IMR-90 (cell line): ENCODE measurements around the gene TRAPPC10. TPM values are rescaled to one million over a fixed set of nuclear protein-coding genes. Genes with fewer than 3 reads are reported as not detected.

Experiments used
- ATAC-seq: fragments of 200-7000 bp; cut with Tn5 transposase; 2 replicates; pipeline ENCODE4 v1.9.1; 2020; ENCODE audit warnings: low read depth, mild to moderate bottlenecking, moderate library complexity
- BruUV-seq: library from RNA; stranded (reverse); fragments of 400-500 nt; replicated peaks from 2 replicates; lab custom pipeline; 2021; lab: Mats Ljungman, UMichigan
- CTCF ChIA-PET: fragments of 300-600 bp; formaldehyde crosslinking; extraction: SDS; loops from one replicate; lab custom pipeline; 2021; ENCODE audit warnings: antibody characterized with exemption; lab: Yijun Ruan, JAX
- POLR2A ChIA-PET: fragments of 300-600 bp; sonication (Branson Sonifier 250); formaldehyde crosslinking; loops from one replicate; lab custom pipeline; 2022; ENCODE audit warnings: antibody characterized with exemption; ENCODE audit not compliant: unreplicated experiment; lab: Charles Lee
- DNase-seq: peaks from one replicate; pipeline ENCODE4 v3.0.0; 2013
- H2AFZ ChIP-seq: replicated peaks from 2 replicates; pipeline ENCODE3; 2013; ENCODE audit warnings: low read length, mild to moderate bottlenecking; ENCODE audit not compliant: poor library complexity
- H2AK5ac ChIP-seq: 2 replicates; pipeline ENCODE4 v1.6.1; 2013; ENCODE audit warnings: low read depth, low read length, inconsistent platforms
- H2AK9ac ChIP-seq: replicated peaks from 2 replicates; pipeline ENCODE3; 2013; ENCODE audit warnings: mild to moderate bottlenecking, low read depth, low read length, moderate library complexity; ENCODE audit not compliant: poor library complexity
- H2BK120ac ChIP-seq: 2 replicates; pipeline ENCODE4 v1.6.1; 2013; ENCODE audit warnings: low read depth, low read length, inconsistent platforms
- H2BK15ac ChIP-seq: 3 replicates; pipeline ENCODE4 v1.6.1; 2013; ENCODE audit warnings: low read depth, low read length, inconsistent platforms
- H2BK20ac ChIP-seq: 2 replicates; pipeline ENCODE4 v1.6.1; 2013; ENCODE audit warnings: low read depth, mild to moderate bottlenecking, inconsistent platforms, low read length, moderate library complexity
- H2BK5ac ChIP-seq: 2 replicates; pipeline ENCODE4 v1.6.1; 2013; ENCODE audit warnings: mild to moderate bottlenecking, low read depth, low read length, inconsistent platforms; ENCODE audit not compliant: poor library complexity, severe bottlenecking
- H3K14ac ChIP-seq: replicated peaks from 2 replicates; pipeline ENCODE4 v1.6.1; 2013; ENCODE audit warnings: low read depth, low read length, inconsistent platforms
- H3K18ac ChIP-seq: 2 replicates; pipeline ENCODE4 v1.6.1; 2013; ENCODE audit warnings: low read depth, low read length, control low read depth
- H3K23ac ChIP-seq: 2 replicates; pipeline ENCODE4 v1.6.1; 2013; ENCODE audit warnings: low read depth, low read length, inconsistent platforms
- H3K27ac ChIP-seq: 2 replicates; pipeline ENCODE4 v1.5.1; 2013; ENCODE audit warnings: mild to moderate bottlenecking, control low read depth, low read length; ENCODE audit not compliant: insufficient read depth
- H3K27me3 ChIP-seq: 2 replicates; pipeline ENCODE4 v1.6.1; 2013; ENCODE audit warnings: low read length; ENCODE audit not compliant: control insufficient read depth, insufficient read depth
- H3K36me3 ChIP-seq: 2 replicates; pipeline ENCODE4 v1.6.1; 2013; ENCODE audit warnings: low read length, mixed read lengths; ENCODE audit not compliant: control insufficient read depth, insufficient read depth
- H3K4ac ChIP-seq: 2 replicates; pipeline ENCODE4 v1.6.1; 2013; ENCODE audit warnings: low read depth, low read length, inconsistent platforms
- H3K4me1 ChIP-seq: 2 replicates; pipeline ENCODE4 v1.6.1; 2013; ENCODE audit warnings: low read length, mixed read lengths; ENCODE audit not compliant: control insufficient read depth, insufficient read depth
- H3K4me2 ChIP-seq: 2 replicates; pipeline ENCODE4 v1.6.1; 2013; ENCODE audit warnings: low read depth, mild to moderate bottlenecking, control low read depth, low read length, moderate library complexity
- H3K4me3 ChIP-seq: 2 replicates; pipeline ENCODE4 v1.5.1; 2013; ENCODE audit warnings: low read depth, mild to moderate bottlenecking, control low read depth, low read length, moderate library complexity; ENCODE audit not compliant: insufficient read depth
- H3K56ac ChIP-seq: 2 replicates; pipeline ENCODE4 v1.6.1; 2013; ENCODE audit warnings: low read length, inconsistent platforms; ENCODE audit not compliant: insufficient read depth; ENCODE audit errors: extremely low read depth
- H3K79me1 ChIP-seq, 2 experiments: 2 replicates each; pipeline ENCODE4 v1.6.1; 2013; ENCODE audit warnings: low read length in 2 of 2, inconsistent platforms in 1 of 2, low read depth in 1 of 2
- H3K9ac ChIP-seq: 2 replicates; pipeline ENCODE4 v1.6.1; 2013; ENCODE audit warnings: low read depth, low read length, control low read depth
- H3K9me1 ChIP-seq: 2 replicates; pipeline ENCODE4 v1.6.1; 2013; ENCODE audit warnings: low read length, inconsistent platforms; ENCODE audit not compliant: insufficient read depth
- H3K9me3 ChIP-seq: 2 replicates; pipeline ENCODE4 v1.6.1; 2013; ENCODE audit warnings: low read length; ENCODE audit not compliant: control insufficient read depth, insufficient read depth
- H4K20me1 ChIP-seq: 2 replicates; pipeline ENCODE4 v1.6.1; 2013; ENCODE audit warnings: low read length, inconsistent platforms; ENCODE audit not compliant: insufficient read depth
- H4K5ac ChIP-seq: 2 replicates; pipeline ENCODE4 v1.6.1; 2013; ENCODE audit warnings: mild to moderate bottlenecking, low read depth, low read length, control low read depth
- H4K8ac ChIP-seq, 2 experiments: 2 replicates each; pipeline ENCODE4 v1.6.1; 2013; ENCODE audit warnings: low read depth in 2 of 2, low read length in 2 of 2, control low read depth in 1 of 2, inconsistent platforms in 1 of 2
- H4K91ac ChIP-seq: 2 replicates; pipeline ENCODE4 v1.6.1; 2013; ENCODE audit warnings: low read depth, low read length, inconsistent platforms; ENCODE audit not compliant: insufficient read depth
- BHLHE40 ChIP-seq: fragments of 150-350 bp; IDR thresholded peaks from 2 replicates; pipeline ENCODE4 v1.6.1; 2016; ENCODE audit warnings: mild to moderate bottlenecking, low read depth, low read length
- CEBPB ChIP-seq: IDR thresholded peaks from 2 replicates; pipeline ENCODE4 v1.6.1; 2012; ENCODE audit warnings: low read depth, low read length, improper control_type of control experiment
- CHD1 ChIP-seq: IDR thresholded peaks from 2 replicates; pipeline ENCODE4 v1.6.1; 2012; ENCODE audit warnings: low read depth, low read length, improper control_type of control experiment
- CTCF ChIP-seq: conservative IDR thresholded peaks from 2 replicates; pipeline ENCODE4 v1.5.1; 2012; ENCODE audit warnings: mild to moderate bottlenecking, low read depth, low read length, improper control_type of control experiment
- ELK1 ChIP-seq: fragments of 150-350 bp; IDR thresholded peaks from 2 replicates; pipeline ENCODE4 v1.6.1; 2016; ENCODE audit warnings: low read depth, mild to moderate bottlenecking, low read length, moderate library complexity, borderline replicate concordance
- FOS ChIP-seq: fragments of 150-350 bp; IDR thresholded peaks from 2 replicates; pipeline ENCODE4 v1.6.1; 2016; ENCODE audit warnings: low read depth, low read length
- MAFK ChIP-seq: IDR thresholded peaks from 2 replicates; pipeline ENCODE4 v1.6.1; 2012; ENCODE audit warnings: low read depth, low read length, improper control_type of control experiment
- MAZ ChIP-seq: IDR thresholded peaks from 2 replicates; pipeline ENCODE4 v1.6.1; 2012; ENCODE audit warnings: low read depth, mild to moderate bottlenecking, low read length, improper control_type of control experiment, moderate library complexity, borderline replicate concordance
- NFE2L2 ChIP-seq: fragments of 150-350 bp; IDR thresholded peaks from 2 replicates; pipeline ENCODE4 v1.6.1; 2016; ENCODE audit warnings: low read depth, mild to moderate bottlenecking, low read length
- POLR2A ChIP-seq: IDR thresholded peaks from 2 replicates; pipeline ENCODE4 v1.6.1; 2012; ENCODE audit warnings: mild to moderate bottlenecking, low read depth, low read length
- RAD21 ChIP-seq: IDR thresholded peaks from 2 replicates; pipeline ENCODE4 v1.6.1; 2012; ENCODE audit warnings: low read length, improper control_type of control experiment
- RCOR1 ChIP-seq: IDR thresholded peaks from 2 replicates; pipeline ENCODE4 v1.6.1; 2012; ENCODE audit warnings: mild to moderate bottlenecking, low read length, improper control_type of control experiment; ENCODE audit not compliant: insufficient replicate concordance
- RFX5 ChIP-seq: IDR thresholded peaks from 2 replicates; pipeline ENCODE4 v1.8.0; 2012; ENCODE audit warnings: low read depth, mild to moderate bottlenecking, low read length, moderate library complexity
- SMC3 ChIP-seq: fragments of 150-350 bp; IDR thresholded peaks from 2 replicates; pipeline ENCODE4 v1.6.1; 2016; ENCODE audit warnings: low read depth, mild to moderate bottlenecking, antibody characterized with exemption, low read length, moderate library complexity
- USF2 ChIP-seq: fragments of 150-350 bp; IDR thresholded peaks from 2 replicates; pipeline ENCODE4 v1.6.1; 2017; ENCODE audit warnings: mild to moderate bottlenecking, antibody characterized with exemption, low read length, low read depth
- WGBS, 2 experiments: methylation state at CpG; one replicate each; pipeline versions ENCODE4 v1.1.5 to v1.1.7; 2013; ENCODE audit warnings: missing lambda C conversion rate in 2 of 2; ENCODE audit not compliant: insufficient read length in 1 of 2; ENCODE audit errors: extremely low coverage in 2 of 2; 5-methylcytosine and 5-hydroxymethylcytosine counted together
- dilution Hi-C: fragments of 300-500 bp; cut with HindIII; formaldehyde crosslinking; loops from one replicate; pipeline ENCODE4 v1.14.3; 2018; ENCODE audit warnings: low sequenced_read_pairs; ENCODE audit not compliant: unreplicated experiment
- in situ Hi-C: fragments of 300-500 bp; cut with MboI; formaldehyde crosslinking; loops from 3 replicates; pipeline ENCODE4 v1.14.3; 2019; ENCODE audit warnings: low sequenced_read_pairs, inconsistent platforms, mixed read lengths
- intact Hi-C: fragments of 100-400 bp; cut with micrococcal nuclease; formaldehyde crosslinking; loops from 2 replicates; pipeline ENCODE4 v1.10.0; 2022
- polyA plus RNA-seq, 3 experiments: library from polyadenylated mRNA; depleted of rRNA; stranded (reverse); fragments of >200 nt; gene quantifications; 2 replicates each; pipeline ENCODE4 v1.2.3, GENCODE V29; 2012; ENCODE audit warnings: low replicate concordance in 1 of 3
- total RNA-seq: library from RNA; depleted of rRNA; stranded (reverse); fragments of >200 nt; gene quantifications from 2 replicates; pipeline ENCODE4 v1.2.3, GENCODE V29; 2012

Gene TRAPPC10
- total and polyA plus RNA-seq, 2 of the 4 experiments (the other 2 are of a cell fraction) = 17.8 to 18.1 TPM

- no peak overlapping the region for H2BK20ac ChIP-seq
- no peak overlapping the region for H2BK15ac ChIP-seq
- H4K91ac ChIP-seq = no peak overlapping the region
- H3K9me1 ChIP-seq = peaks cover 34% of the 10 kb centered on the region
- ATAC-seq (no peak), DNase-seq (no peak)
- no peak overlapping the region for H3K9ac ChIP-seq
- intact Hi-C loops (no loop called here), dilution Hi-C loops (no loop called here), in situ Hi-C loops (no loop called here)
- no peak overlapping the region for H3K56ac ChIP-seq
- WGBS, 2 experiments = 70% methylated on average over 2 of the region's 6 CpGs; no CpG with 5 or more reads in 1 of the 2 experiments
- H4K8ac ChIP-seq = no peak overlapping the region
- no peak overlapping the region for H3K18ac ChIP-seq
- H2BK120ac ChIP-seq = no peak overlapping the region
- H3K23ac ChIP-seq = no peak overlapping the region
- BruUV-seq = no TSS peak
- no peak overlapping the region for H3K4ac ChIP-seq
- no peak overlapping the region for H3K14ac ChIP-seq
- no peak overlapping the region for H4K5ac ChIP-seq
- peaks cover 3% of the 10 kb centered on the region for H3K36me3 ChIP-seq
- no peak overlapping the region for H2AFZ ChIP-seq
- TF ChIP-seq MAZ (no peak), NFE2L2 (no peak), USF2 (no peak), RFX5 (no peak), ELK1 (no peak), BHLHE40 (no peak), FOS (no peak), SMC3 (no peak), CHD1 (no peak), CTCF (no peak), RCOR1 (no peak), POLR2A (no peak), RAD21 (no peak), CEBPB (no peak), MAFK (no peak)
- H3K4me3 ChIP-seq = no peak overlapping the region
- ChIA-PET CTCF (no interaction called here), POLR2A (no interaction called here)
- H3K4me2 ChIP-seq = no peak overlapping the region
- no peak overlapping the region for H2AK5ac ChIP-seq
- H3K9me3 ChIP-seq = no peaks in the 10 kb centered on the region
- no peaks in the 10 kb centered on the region for H3K27me3 ChIP-seq
- H3K4me1 ChIP-seq = peaks cover 14% of the 10 kb centered on the region
- H4K20me1 ChIP-seq = peaks cover 72% of the 10 kb centered on the region
- H2BK5ac ChIP-seq = no peak overlapping the region
- H3K79me1 ChIP-seq = peaks cover 37 to 83% of the 10 kb centered on the region in 2 experiments
- no peak overlapping the region for H3K27ac ChIP-seq
- no peak overlapping the region for H2AK9ac ChIP-seq
Measured at GRCh38 chr21:44028287-44028659, 16.2 kb downstream of the TRAPPC10 start.
